COLO829 (cell line): ENCODE data around the gene CDX2.
"Not testable (repeated sequence)": the region's sequence is repeated elsewhere in the genome, so short reads cannot be mapped to it uniquely, and the experiment has no call there.

Source experiments
- DNase-seq: peaks from one replicate; pipeline ENCODE4 v3.0.0; 2012; ENCODE audit warnings: low spot score

CDX2 gene

GRCh38 chr13:27969082-27969865 is at the start of gene CDX2:
CDX2 (minus strand) TSS chr13:27969315; CDS start chr13:27969006, 309 bp downstream.
- no peak for DNase-seq

- DNase-seq, result no peak
Observed at GRCh38 chr13:28014301-28014700, 45.2 kb upstream of the CDX2 start.

- DNase-seq, result no peak
Observed at GRCh38 chr13:28013482-28013881, 44.4 kb upstream of the CDX2 start.

- no peak for DNase-seq
Observed at GRCh38 chr13:28012896-28013295, 43.8 kb upstream of the CDX2 start.

GRCh38 chr13:28012383-28012782 is 43.3 kb upstream of the CDX2 start:
- DNase-seq, result no peak

GRCh38 chr13:28010046-28010445 is 40.9 kb upstream of the CDX2 start:
- DNase-seq, result no peak

- not testable (repeated sequence) for DNase-seq
Observed at GRCh38 chr13:28005016-28005415, 35.9 kb upstream of the CDX2 start.

- no peak for DNase-seq
Observed at GRCh38 chr13:28002886-28003698, 34.0 kb upstream of the CDX2 start.

GRCh38 chr13:28001837-28002473 is 32.8 kb upstream of the CDX2 start:
- no peak for DNase-seq

- no peak for DNase-seq
Observed at GRCh38 chr13:28001049-28001448, 31.9 kb upstream of the CDX2 start.

- no peak for DNase-seq
Observed at GRCh38 chr13:28000567-28000966, 31.5 kb upstream of the CDX2 start.

- no peak for DNase-seq
Observed at GRCh38 chr13:27997904-27998522, 28.9 kb upstream of the CDX2 start.

- DNase-seq, result no peak
Observed at GRCh38 chr13:27991881-27992280, 22.8 kb upstream of the CDX2 start.

- DNase-seq, result no peak
Observed at GRCh38 chr13:27988520-27988919, 19.4 kb upstream of the CDX2 start, which contains the start of gene URAD. URAD (minus strand) TSS chr13:27988693; CDS start chr13:27988637, 56 bp downstream.

- no peak for DNase-seq
Observed at GRCh38 chr13:27985600-27985999, 16.5 kb upstream of the CDX2 start.

- no peak for DNase-seq
Observed at GRCh38 chr13:27982361-27982760, 13.2 kb upstream of the CDX2 start.

GRCh38 chr13:27981006-27981708 is 12.0 kb upstream of the CDX2 start:
- DNase-seq, result no peak

- no peak for DNase-seq
Observed at GRCh38 chr13:27980280-27980998, 11.3 kb upstream of the CDX2 start.

- no peak for DNase-seq
Observed at GRCh38 chr13:27979765-27980279, 10.7 kb upstream of the CDX2 start.

GRCh38 chr13:27979001-27979643 is 10.0 kb upstream of the CDX2 start:
- no peak for DNase-seq
